ENCODE results near the gene RNPS1. TPM values are rescaled to one million over a fixed set of nuclear protein-coding genes. Genes with fewer than 3 reads are reported as not detected.
A peak's percentile ranks its signal among the peaks of the same experiment; 100 is the strongest.
"Not testable (repeated sequence)": the region's sequence is repeated elsewhere in the genome, so short reads cannot be mapped to it uniquely, and the experiment has no call there.

The RNPS1 gene
- total RNA-seq, 1 experiment from 2014 or later, result 164 TPM

DNA sequence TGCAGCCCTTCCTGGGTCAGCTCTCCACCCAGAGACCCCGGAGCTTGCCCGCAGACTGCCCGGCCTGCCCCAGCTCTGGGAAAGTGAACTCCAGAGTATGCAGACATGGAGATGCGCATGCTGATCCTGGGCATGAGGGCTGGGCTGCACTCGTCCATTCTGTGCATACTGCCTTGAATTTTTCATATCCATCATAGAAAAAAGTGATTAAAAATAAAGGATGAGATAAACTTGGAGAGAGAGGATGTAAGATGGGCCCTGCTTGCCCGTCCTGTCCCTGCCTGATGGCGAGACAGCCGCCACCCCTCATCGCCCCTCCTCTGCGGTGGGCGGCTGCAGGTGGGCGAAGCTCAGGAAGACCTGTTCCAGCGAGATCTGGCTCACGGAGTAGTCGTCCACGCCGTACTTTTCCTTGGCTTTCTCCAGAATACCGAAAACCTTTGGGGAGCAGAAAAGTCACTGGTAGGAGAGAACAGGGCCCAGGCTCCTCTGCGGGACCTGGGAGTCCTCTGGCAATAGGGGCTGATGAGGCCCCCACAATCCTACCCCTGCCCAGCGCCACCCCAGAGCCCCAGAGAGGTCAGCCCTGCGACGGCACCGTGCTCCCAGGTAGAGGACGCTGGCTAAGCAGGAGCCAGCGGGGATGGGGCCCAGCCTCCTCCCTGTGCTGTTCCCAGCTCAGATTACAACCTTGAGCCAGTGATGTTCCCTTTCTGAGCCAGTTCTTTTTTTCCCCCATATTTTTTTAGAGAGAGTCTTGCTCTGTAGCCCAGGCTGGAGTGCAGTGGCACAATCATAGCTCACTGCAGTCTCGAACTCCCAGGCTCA, 8.7 kb upstream of the RNPS1 start:
- H3K36me3 ChIP-seq, result no peaks in the 10 kb centered on the region; the same call in 1 of the 2 replicates
- H3K4me1 ChIP-seq (replicated peaks), result no peaks in the 10 kb centered on the region
- H3K27ac ChIP-seq, result no peak overlapping the region
- no peak for DNase-seq (ENCODE audit: low read depth in 1 of 2, low spot score in 2 of 2)
- H3K9me3 ChIP-seq (replicated peaks), result no peaks in the 10 kb centered on the region
- peaks cover 54% of the 10 kb centered on the region for H3K27me3 ChIP-seq (replicated peaks)
- no peak overlapping the region for H3K4me3 ChIP-seq

DNA sequence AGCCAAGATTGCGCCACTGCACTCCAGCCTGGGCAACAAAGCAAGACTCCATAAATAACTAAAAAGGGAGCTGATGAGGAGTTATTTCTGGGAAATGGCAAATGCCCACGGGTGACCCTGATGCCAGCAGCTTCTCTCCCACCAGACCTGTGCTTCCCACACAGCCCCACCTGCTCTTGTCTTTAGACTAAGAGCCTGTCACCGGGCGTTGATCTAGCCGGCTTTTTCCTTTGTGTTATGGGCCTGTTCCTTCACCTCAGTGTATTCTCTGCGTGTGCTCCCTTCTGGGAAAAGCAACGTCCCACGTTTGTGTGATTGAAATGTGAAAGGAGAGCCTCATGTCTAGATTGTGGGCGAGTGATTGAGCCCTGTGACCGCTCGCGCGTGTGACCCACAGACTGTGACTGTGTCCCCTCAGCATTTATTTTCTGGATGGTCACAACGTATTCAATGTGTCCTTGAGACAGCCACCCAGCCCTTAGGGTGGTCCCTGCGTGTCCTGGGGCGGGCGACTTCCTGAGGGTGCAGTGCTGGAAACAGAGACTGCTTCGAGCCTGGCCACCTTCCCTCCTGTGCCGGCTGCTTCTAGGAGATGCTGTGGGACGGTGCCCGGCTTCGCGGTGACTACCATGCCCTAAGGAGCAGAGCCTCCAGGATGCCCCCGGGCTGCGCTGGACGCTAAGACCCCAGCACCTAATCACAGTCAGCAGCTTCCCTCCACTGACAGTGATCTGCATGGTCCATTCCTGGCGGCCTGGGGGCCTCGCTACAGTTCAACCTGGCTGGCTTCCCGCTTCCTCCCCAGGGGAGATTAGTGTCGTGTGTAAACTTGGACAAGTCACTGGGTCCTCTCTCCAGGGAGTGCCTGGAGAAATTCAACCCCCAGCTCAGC, 7.8 kb upstream of the RNPS1 start:
- Histone ChIP-seq H3K27me3 (replicated peaks) (peaks cover 45% of the 10 kb centered on the region), H3K4me1 (replicated peaks) (no peaks in the 10 kb centered on the region), H3K36me3 (no peaks in the 10 kb centered on the region; the same call in 1 of the 2 replicates), H3K9me3 (replicated peaks) (no peaks in the 10 kb centered on the region), H3K4me3 (no peak overlapping the region), H3K27ac (no peak overlapping the region)
- no peak for DNase-seq (ENCODE audit: low read depth in 1 of 2, low spot score in 2 of 2)

DNA sequence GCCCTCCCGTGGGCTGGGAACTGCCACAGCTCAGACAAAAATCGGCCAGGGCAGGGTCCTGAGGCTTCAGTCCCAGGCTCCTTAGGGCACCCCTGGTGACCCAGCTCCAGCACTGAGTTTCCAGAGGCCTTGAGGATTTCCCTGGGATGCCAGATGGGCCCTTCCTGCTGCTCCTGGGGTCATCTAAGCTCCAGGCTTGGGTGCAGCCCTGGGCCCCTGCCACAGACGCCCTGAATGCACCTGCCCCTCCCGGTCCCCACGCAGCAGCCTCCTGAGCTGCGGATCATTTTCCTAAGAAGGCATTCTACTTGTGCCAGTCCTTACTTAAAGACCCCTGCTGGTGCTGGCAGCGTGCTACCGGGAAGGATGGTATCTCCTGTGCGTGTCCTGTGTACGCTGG, 6.0 kb upstream of the RNPS1 start:
- Histone ChIP-seq H3K27me3 (replicated peaks) (peaks cover 29% of the 10 kb centered on the region), H3K27ac (no peak overlapping the region), H3K4me1 (replicated peaks) (peaks cover 11% of the 10 kb centered on the region), H3K4me3 (no peak overlapping the region), H3K36me3 (no peaks in the 10 kb centered on the region; the same call in 1 of the 2 replicates), H3K9me3 (replicated peaks) (no peaks in the 10 kb centered on the region)
- no peak for DNase-seq (ENCODE audit: low read depth in 1 of 2, low spot score in 2 of 2)

DNA sequence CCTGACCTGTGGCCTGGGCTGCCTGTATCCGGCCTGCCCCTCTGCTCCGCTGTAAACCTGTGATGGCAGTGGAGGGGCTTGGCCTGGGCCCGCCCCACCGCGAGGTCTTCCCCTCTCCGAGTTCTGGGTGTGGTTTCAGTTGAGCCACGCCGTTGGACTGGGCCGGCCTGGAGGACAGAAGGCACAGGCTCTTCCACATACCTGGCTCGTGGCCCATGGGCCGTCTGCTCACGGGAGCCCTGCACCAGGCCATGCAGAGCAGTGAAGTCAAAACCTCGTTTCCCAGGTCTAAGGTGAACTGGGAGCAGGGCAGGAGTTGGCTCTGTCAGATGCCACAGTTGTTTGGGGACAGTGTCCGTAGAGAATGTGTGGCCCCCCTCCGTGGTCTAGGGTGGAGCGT, 5.6 kb upstream of the RNPS1 start:
- Histone ChIP-seq H3K27me3 (replicated peaks) (peaks cover 25% of the 10 kb centered on the region), H3K9me3 (replicated peaks) (0 out of 2 replicates have a peak, but pooled peaks cover 1% of the 10 kb centered on the region), H3K27ac (no peak overlapping the region), H3K36me3 (peaks cover 3% of the 10 kb centered on the region; the same call in 1 of the 2 replicates), H3K4me1 (replicated peaks) (peaks cover 11% of the 10 kb centered on the region), H3K4me3 (no peak overlapping the region)
- DNase-seq (ENCODE audit: low read depth in 1 of 2, low spot score in 2 of 2), result no peak

DNA sequence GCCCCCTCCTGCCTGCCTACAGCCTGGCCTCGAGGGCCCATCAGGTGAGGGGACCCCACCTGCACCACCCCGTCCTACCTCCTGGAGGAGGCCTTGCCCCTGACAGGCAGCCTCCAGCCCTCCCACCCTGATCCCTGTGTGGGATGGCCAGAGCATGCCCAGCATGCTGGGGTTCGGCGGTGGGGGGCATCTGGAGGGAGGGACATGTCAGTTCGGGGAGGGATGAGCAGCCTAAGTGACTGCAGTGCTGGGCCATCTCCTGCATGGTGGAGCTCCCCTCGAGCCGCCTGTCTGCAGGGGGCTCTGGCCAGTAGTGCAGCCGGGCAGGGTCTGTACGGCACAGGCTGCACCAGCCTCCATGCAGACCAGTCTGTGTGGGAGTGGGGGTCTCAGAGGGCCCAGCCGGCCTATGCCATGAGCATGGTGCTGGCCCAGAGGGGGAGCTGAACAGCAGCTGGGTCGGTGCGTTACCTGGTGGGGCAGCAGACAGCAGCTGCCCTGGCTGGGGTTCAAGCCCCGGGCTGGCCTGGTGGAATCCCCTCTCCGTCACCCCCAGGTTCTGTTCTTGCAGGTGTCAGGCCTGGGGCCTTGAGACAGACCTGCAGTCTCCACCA, 4.0 kb upstream of the RNPS1 start:
- H3K4me1 ChIP-seq (replicated peaks), result peaks cover 11% of the 10 kb centered on the region
- 0 out of 2 replicates have a peak, but pooled peaks cover 2% of the 10 kb centered on the region for H3K9me3 ChIP-seq (replicated peaks)
- H3K27me3 ChIP-seq (replicated peaks), result peaks cover 14% of the 10 kb centered on the region
- peaks cover 10% of the 10 kb centered on the region for H3K36me3 ChIP-seq
- no peak overlapping the region for H3K4me3 ChIP-seq
- no peak for DNase-seq (ENCODE audit: low read depth in 1 of 2, low spot score in 2 of 2)
- H3K27ac ChIP-seq, result no peak overlapping the region

DNA sequence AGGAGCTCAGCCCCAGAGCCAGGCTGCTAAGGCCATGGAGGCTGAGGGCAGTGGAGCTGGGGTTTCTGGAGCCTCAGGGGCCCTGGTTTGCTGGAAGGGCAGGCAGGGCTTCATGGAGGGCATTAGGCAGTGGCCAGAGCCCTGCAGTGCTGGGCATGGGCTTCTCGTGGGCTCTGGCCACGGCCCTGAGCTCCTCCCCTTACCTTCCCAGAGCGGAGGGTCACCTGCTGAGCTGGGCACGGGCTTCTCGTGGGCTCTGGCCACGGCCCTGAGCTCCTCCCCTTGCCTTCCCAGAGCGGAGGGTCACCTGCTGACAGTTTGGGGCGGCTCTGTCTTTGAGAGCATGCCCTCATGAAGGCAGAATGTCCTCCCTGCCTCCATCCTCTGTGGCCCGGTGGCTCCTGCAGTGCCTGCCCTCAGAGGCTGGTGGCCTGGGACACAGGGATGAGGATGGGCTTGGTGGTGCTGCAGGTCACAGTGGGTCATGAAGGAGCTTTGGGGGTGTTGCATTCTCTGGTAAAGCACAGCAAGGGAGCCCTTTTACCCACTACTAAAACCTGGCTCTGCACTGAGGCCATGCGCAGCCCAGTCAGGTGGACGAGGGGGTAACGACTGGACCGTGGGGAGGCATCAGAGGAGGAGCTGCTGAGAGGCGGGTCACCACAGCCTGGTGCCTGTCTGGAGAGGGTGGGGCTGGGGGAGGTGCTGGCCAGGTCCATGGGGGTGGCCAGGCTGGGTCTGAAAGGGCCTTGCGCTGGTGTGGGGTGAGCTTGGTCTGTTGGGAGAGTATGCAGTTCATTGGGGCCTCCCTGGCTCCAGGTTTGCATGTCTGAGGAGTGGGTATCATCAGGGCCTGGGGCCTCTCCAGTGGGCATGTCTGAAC, 2.9 kb upstream of the RNPS1 start:
- Histone ChIP-seq H3K36me3 (peaks cover 17% of the 10 kb centered on the region), H3K27me3 (replicated peaks) (peaks cover 3% of the 10 kb centered on the region; the same call in 1 of the 2 replicates), H3K4me1 (replicated peaks) (peaks cover 12% of the 10 kb centered on the region), H3K4me3 (no peak overlapping the region), H3K27ac (no peak overlapping the region), H3K9me3 (replicated peaks) (0 out of 2 replicates have a peak, but pooled peaks cover 2% of the 10 kb centered on the region)
- DNase-seq (ENCODE audit: low read depth in 1 of 2, low spot score in 2 of 2), result no peak

DNA sequence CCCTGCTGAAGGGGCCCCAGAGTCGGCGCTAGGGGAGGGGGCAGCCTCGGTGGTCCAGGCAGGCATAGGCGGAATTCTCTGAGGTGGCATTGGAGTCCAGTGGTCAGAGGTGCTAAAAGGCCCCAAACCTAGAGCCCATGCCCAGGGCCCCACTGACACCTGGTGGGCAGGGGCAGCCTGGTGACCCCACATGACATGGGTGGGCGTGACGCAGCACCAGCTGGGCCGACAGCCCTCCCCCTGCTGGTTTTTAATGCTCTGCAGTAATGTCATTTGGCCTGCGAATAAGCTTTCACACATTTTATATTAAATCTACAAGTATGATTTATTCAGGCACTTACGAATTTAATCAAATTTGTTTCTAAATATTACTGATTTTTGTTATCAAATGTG, 2.1 kb upstream of the RNPS1 start:
- Histone ChIP-seq H3K27me3 (replicated peaks) (0 out of 2 replicates have a peak, but pooled peaks cover 2% of the 10 kb centered on the region), H3K36me3 (peaks cover 25% of the 10 kb centered on the region), H3K4me1 (replicated peaks) (peaks cover 14% of the 10 kb centered on the region), H3K27ac (no peak overlapping the region), H3K9me3 (replicated peaks) (0 out of 2 replicates have a peak, but pooled peaks cover 2% of the 10 kb centered on the region), H3K4me3 (no peak overlapping the region)
- DNase-seq (ENCODE audit: low read depth in 1 of 2, low spot score in 2 of 2), result no peak

DNA sequence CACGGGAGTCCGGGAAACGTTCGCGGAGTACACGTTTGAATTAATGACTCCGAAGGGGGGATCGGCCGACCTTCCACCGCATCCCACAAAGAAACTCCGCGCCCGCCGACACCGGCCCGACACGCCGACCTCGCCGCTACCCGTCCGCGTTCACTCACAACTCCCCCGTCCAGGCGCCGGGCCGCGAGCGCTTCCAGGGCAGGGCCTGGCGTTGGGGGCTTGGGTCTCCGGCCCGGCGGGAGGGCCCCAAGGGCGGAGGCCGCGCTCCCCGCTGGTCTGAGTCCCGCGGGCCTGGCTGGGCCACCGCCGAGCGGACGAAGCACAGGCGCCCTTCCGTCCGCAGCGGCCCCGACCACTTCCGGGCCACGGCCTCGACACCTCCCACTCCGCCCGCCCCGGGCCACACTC, 417 bp downstream of the RNPS1 start:
- H3K27ac ChIP-seq, result peak overlapping the region; percentile 97
- peaks cover 14% of the 10 kb centered on the region for H3K4me1 ChIP-seq (replicated peaks)
- peak overlapping the region; percentile 75 for H3K4me3 ChIP-seq
- H3K27me3 ChIP-seq (replicated peaks); H3K9me3 ChIP-seq (replicated peaks): not testable (repeated sequence)
- peaks cover 50% of the 10 kb centered on the region for H3K36me3 ChIP-seq
- peak in 1 of 2 experiments; percentile 98 for DNase-seq (ENCODE audit: low read depth in 1 of 2, low spot score in 2 of 2)

DNA sequence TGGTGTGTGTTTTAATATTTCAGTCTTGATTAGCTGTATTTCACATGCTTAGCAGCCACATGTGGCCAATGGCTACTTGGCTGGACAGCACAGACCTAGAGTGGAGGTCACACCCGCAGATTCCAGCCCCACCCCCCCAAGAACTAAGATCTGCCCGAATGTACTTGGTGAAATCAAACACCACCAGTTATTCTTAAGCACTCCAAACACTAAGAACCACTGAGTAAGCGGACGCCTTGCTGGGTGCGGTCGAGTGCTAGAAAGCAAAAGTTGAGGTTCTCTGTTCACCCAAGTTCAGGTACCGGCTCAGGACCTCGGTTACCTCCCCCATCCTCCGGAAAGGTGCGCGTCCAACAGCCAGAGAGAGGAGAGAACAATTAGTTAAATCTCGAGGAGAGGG, 1.0 kb downstream of the RNPS1 start:
- H3K9me3 ChIP-seq (replicated peaks); H3K27ac ChIP-seq; H3K27me3 ChIP-seq (replicated peaks); DNase-seq (ENCODE audit: low read depth in 1 of 2, low spot score in 2 of 2): not testable (repeated sequence)
- Histone ChIP-seq H3K4me1 (replicated peaks) (peaks cover 14% of the 10 kb centered on the region), H3K36me3 (peaks cover 57% of the 10 kb centered on the region), H3K4me3 (peak overlapping the region; percentile 75)

DNA sequence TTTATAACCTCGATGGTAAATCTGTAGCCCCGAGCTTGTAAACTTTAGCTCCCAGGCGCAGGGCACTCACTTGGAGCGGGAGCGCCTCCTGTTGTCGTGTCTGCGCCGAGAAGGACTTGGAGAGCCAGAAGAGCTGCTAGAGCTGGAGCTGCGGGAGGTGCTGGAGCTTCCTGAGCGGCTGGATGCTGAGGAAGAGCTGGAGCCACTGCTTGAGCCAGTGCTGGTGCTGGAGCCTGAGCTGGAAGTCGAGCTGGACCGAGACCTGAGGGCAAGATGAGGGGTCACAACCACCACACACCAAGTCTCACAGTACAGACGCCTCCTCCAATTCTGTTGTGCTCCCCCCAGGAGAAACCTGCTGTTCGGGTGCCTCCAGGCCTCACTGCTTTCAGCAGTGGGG, 4.9 kb downstream of the RNPS1 start:
- H3K27ac ChIP-seq; DNase-seq (ENCODE audit: low read depth in 1 of 2, low spot score in 2 of 2); H3K9me3 ChIP-seq (replicated peaks); H3K4me1 ChIP-seq (replicated peaks); H3K27me3 ChIP-seq (replicated peaks); H3K4me3 ChIP-seq: not testable (repeated sequence)
- peaks cover 91% of the 10 kb centered on the region for H3K36me3 ChIP-seq

DNA sequence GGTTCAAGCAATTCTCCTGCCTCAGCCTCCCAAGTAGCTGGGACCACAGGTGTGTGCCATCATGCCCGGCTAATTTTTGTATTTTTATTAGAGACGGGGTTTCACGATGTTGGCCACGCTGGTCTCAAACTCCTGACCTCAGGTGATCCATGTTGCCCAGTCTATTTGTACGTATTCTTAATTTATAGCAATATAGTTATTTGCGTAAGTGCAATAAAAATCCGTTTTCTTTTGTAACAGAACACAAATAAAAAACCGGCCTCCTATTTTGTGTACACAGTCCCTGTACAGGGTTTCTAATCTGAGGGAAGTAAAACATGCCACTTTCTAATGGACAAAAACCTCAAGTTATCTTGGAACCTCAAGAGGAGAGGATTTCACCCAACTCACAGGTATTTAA, 7.7 kb downstream of the RNPS1 start:
- Histone ChIP-seq H3K27ac (no peak overlapping the region), H3K9me3 (replicated peaks) (no peaks in the 10 kb centered on the region), H3K4me3 (no peak overlapping the region), H3K27me3 (replicated peaks) (no peaks in the 10 kb centered on the region), H3K36me3 (peaks cover 100% of the 10 kb centered on the region), H3K4me1 (replicated peaks) (no peaks in the 10 kb centered on the region)
- DNase-seq (ENCODE audit: low read depth in 1 of 2, low spot score in 2 of 2), result no peak

DNA sequence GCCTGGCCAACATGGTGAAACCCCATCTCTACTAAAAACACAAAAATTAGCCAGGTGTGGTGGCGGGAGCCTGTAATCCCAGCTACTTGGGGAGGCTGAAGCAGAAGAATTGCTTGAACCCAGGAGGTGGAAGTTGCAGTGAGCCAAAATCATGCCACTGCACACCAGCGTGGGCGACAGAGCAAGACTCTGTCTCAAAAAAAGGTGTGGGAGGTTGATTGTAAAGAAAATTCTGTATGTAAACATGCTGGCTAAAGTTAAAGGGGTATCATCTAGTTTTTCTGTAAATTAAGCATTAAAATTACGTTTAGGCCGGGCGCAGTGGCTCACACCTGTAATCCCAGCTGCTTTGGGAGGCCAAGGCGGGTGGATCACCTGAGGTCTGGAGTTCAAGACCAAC, 9.4 kb downstream of the RNPS1 start:
- H3K36me3 ChIP-seq, result peaks cover 100% of the 10 kb centered on the region

DNA sequence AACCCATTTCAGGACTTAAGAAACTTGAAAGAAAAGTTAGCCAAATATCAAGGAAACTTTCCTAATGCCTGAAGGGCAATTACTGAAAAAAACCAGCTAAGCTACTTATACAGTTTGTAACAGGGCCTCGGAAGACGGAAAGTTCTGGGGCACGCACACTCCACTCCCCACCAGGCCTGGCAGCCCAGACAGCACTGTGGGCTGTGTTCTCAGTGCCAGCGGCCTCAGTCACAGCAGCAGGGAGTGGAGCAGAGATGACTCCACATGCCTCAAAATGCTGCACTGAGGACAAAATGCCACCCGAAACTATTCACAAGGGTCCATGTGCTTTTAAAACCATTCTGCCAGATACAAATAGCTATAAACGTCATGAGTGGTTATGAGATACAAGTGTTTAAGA, 10.2 kb downstream of the RNPS1 start:
- DNase-seq (ENCODE audit: low read depth in 1 of 2, low spot score in 2 of 2), result no peak
- no peak overlapping the region for H3K4me3 ChIP-seq
- no peaks in the 10 kb centered on the region for H3K27me3 ChIP-seq (replicated peaks)
- H3K4me1 ChIP-seq (replicated peaks), result no peaks in the 10 kb centered on the region; the same call in 1 of the 2 replicates
- peaks cover 98% of the 10 kb centered on the region for H3K36me3 ChIP-seq
- H3K27ac ChIP-seq, result no peak overlapping the region
- H3K9me3 ChIP-seq (replicated peaks), result no peaks in the 10 kb centered on the region

More for the DNA sequence above, 9.4 kb downstream of the RNPS1 start:
- not testable (repeated sequence) for H3K9me3 ChIP-seq (replicated peaks); H3K27ac ChIP-seq; DNase-seq (ENCODE audit: low read depth in 1 of 2, low spot score in 2 of 2); H3K27me3 ChIP-seq (replicated peaks); H3K4me1 ChIP-seq (replicated peaks); H3K4me3 ChIP-seq
